ENCODE measurements around the gene CYB561D2.

CYB561D2 gene

GRCh38 chr3:50323614-50324199, 27.0 kb upstream of the CYB561D2 start:
- no peak for DNase-seq (ENCODE audit: low spot score)

DNA sequence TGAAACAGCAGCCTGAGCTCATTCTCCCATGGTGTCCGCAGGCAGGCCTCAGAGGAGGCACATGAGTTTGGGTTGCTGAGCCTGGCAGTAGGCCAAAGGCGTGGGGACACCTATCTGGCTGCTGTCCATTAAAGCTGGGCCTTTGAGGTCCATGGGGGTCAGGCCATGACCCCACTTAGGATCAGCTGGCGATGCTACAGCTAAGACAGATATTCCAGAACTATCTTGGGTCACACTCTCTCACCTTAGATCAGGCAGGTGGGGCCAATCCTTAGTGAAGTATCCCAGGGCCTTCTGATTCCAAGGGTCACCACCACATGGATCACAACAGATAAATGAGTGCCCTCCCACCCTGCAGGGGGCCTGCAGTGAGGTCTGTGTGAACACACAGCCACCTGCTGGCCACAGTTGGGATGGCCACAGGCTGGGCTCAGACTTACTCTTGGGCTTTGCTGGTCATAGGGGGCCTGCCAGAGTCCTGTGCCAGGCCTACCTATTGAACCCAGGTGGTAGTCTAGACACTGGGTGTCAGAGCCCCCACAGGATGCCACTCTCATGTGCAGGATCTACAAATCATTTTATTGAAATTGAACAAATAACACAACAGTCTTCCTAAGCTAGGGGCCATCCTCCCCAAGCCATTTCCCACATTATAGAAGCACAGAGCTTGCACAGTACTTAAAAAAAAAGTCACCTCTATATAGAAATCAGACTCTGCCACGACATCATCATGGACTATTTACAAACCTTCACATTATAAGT, 26.1 kb upstream of the CYB561D2 start:
- DNase-seq (ENCODE audit: low spot score), result peak; percentile 63

DNA sequence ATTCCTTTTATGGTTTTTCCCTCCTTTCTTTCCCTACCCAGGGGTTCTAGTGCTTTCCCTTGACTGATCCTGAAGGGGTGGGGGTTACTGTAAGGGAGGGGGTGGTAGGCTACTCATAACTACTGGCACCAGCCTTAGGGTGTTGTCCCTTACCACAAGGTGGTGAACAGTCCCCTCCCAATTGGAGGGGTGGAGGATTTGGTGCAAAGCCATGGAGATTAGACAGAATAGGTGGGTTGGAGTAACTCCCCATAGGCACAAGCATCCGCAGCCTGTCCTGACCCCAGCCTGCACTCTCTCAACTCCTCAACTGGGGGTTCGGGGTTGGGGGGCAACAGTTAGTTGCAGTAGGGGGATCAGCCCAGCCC, 25.6 kb upstream of the CYB561D2 start:
- no peak for DNase-seq (ENCODE audit: low spot score)

DNA sequence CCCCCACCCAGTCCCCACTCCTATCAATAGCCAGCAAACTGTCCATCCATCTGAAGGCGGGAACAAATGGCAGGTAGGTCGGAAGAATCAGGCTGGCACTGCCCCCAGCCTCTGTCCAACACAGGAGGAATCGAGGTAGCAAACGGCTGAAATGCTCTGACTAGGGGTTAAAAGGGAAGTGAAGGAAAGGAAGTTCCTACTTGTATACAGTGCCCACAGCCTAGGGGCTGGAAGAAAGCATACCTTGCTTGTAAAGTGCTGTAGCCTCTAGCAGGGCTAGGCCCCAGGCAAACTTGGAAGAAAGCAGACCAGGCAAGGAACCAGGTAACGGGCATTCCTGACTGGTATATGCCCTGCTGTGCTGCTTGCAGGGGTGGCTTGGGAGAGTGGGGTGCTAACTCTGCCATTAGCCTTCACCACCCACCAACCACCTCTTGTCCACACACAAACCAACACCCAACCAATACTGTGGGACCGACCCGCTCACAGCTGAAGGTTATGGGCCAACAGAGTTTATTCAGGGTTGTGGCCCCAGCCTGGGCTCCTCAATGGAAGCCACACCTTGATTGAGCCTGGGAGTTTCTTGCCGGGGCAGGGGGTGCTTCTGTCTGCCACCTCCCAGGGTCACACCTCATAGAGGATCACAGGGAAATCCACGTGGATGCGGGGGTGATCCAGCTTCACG, 25.0 kb upstream of the CYB561D2 start:
- no peak for DNase-seq (ENCODE audit: low spot score)

GRCh38 chr3:50326182-50326541, 24.5 kb upstream of the CYB561D2 start:
- DNase-seq (ENCODE audit: low spot score), result no peak

- no peak for DNase-seq (ENCODE audit: low spot score)
These were observed 23.5 kb upstream of the CYB561D2 start for GRCh38 chr3:50327129-50327528.

GRCh38 chr3:50327943-50328691, 22.5 kb upstream of the CYB561D2 start, which contains the start of gene TUSC2:
TUSC2 (minus strand) TSS chr3:50328223; CDS start chr3:50328099, 124 bp downstream.
- peak; percentile 95 for DNase-seq (ENCODE audit: low spot score)

- no peak for DNase-seq (ENCODE audit: low spot score)
These were observed 20.3 kb upstream of the CYB561D2 start for GRCh38 chr3:50330330-50330729.

DNA sequence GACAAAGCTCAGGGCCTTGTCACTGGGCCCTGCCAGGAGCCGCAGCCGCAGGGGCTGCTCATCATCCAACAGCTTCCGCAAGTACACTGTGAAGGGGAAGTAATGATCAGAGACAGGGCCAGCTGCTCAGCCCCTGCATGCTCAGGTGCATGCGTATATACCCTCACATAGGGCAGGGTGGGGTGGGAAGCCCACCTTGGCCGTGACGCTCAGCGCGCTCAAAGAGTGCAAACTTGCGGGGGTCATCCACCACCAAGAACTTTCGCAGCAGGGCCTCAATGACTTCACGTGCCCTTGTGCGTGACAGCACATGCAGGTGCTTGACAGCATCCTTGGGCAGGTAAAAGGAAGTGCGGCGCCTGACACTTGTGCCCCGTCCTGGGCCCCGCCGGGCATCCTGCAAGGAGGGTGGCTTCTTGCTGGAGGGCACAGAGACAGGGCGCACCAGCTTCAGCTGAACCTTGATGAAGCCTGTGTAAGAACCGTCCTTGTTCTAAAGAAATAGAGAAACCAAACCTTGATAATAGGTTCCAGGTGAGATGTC, 19.2 kb upstream of the CYB561D2 start:
- no peak for DNase-seq (ENCODE audit: low spot score)

GRCh38 chr3:50333744-50334328, 16.8 kb upstream of the CYB561D2 start:
- no peak for DNase-seq (ENCODE audit: low spot score)

DNA sequence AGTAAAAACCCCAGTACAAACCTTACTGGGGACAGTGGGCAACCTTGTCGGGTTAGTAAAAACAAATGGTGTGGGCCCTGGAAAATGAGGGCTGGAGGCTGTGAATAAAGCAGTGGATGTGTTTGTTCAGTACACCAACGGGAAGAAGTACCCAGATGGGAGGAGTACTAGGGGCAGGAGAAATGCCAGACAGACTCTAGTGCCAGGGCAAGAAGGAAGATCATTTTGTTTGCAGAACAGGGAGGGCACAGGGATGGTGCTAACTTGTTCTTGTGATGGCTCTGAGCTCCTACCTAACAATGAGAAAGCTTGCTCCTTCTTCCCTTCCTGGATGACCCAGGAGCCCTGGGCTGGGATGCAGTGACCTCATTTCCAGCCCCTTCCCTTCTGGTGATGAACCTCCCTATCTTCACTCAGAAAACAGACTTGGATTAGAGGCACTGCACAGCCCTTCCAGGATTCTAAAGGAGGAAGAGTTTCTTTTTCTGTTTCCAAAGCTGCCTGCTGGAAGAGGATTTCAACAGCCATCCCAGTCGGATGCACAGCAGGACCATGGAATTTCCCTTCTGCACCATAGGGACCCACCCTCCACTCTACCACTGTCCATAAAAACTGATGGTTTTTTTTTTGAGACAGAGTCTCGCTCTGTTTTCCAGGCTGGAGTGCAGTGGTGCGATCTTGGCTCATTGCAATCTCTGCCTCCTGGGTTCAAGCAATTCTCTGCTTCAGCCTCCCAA, 16.2 kb upstream of the CYB561D2 start:
- DNase-seq (ENCODE audit: low spot score), result no peak

DNA sequence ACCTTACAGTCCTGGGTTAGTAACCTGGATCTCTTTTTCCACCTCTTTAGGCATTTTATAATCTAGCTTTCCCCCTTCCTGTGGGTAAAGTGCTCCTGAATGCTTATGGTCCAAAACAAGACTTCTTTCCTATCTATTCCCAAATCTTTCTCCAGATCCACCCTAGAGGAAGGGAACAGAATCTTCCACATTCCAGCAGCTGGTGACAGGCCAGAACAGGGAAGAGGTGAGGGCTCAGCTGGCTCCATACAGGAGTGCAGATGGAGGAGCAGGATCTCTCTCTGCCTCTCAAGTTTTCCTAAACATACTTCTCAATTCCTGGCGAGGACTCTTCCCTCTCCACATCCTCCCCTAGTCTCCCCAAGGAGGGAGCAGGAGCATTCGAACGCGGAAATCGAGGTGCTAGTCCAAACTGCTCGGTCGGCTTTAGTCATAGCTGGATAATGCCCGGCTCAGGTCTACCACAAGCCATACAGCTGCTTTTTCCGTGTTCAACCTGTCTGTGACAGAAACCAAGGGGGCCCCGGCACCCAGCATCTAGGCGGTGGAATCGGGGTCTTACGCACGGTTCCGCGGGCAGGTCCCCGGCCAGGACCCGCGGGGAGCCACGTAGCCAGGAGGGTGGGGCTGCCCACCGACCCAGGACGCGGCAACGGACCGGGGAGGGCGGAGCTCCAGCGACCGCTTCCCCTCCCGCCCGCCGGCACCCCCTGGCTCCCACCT, 14.0 kb upstream of the CYB561D2 start:
- DNase-seq (ENCODE audit: low spot score), result no peak

DNA sequence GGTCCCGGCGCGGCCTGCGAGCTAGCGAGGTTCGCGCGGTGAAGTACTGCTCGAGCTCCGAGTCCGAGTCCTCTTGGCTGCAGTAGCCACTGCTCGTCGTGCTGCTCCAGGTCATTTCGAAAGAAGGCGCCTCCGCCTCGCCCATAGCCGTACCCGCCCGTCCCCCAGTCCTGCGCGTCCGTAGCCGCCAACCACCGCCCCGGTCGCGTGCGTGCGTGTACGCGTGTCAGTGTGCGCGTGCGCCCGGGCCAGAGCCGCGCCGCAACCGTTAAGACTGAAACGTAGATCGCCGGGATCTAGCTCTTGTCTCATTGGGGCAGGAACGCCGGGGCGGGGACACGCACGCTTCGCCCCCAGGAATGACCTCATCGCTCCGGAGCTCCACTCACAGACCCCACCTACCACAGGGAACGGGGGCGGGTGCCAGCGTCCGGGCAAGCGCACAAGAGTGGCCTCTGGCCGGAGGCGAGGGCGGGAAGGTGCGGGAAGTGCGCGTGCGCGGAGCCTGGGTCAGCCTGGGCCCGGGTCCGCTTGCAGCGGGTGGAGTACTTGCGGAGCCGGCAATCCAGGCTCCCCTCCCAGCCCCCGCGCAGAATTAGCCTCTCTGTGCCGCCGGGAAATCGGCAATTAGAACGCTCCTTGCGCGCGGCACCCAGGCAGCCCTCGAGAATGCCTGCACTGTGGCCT, 13.3 kb upstream of the CYB561D2 start:
- DNase-seq (ENCODE audit: low spot score), result peak; percentile 99

- DNase-seq (ENCODE audit: low spot score), result no peak
These were observed 11.7 kb upstream of the CYB561D2 start for GRCh38 chr3:50338965-50339364.

DNA sequence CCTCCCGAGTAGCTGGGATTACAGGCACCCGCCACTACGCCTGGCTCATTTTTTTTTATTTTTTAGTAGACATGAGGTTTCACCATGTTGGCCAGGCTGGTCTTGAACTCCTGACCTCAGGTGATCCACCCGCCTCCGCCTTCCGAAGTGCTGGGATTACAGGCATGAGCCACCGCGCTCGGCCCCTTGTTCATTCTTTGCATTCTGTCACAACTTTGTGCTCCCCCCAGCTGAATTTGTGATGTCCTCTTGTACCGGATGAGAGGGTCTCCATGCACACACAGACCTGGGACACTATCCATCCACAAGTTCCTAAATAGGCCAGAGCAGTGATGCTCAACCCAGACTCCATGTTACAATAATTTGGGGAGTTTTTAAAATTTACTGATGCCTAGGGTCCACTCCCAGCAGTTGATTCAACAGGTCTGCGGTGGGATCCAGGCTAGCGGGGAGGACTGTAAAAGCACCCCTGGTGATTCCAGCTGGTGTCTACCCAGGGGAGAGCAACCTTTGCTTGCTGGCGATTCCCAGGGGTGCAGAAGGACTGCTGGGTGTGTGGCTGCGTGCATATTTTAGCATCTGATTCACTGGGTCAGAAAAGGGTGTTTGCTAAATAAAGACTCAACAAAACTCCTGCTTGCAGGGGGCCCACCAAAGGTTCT, 11.0 kb upstream of the CYB561D2 start:
- no peak for DNase-seq (ENCODE audit: low spot score)

DNA sequence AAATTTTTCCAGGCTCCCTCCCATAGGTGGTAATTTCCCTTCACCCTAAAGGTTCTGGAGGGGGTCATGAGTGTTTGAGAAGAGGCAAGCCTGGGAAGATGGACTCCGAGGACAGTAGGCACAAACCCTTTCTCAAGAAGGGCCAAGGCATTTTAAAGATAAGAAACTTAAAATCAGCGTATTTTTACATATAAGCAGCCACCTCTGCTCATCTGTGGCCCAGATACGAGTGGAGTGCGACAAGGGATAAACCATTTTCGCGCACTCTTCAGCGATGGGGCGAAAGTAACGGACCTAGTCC, 10.6 kb upstream of the CYB561D2 start:
- no peak for DNase-seq (ENCODE audit: low spot score)

GRCh38 chr3:50340448-50341329, 10.0 kb upstream of the CYB561D2 start, which contains the start of gene RASSF1:
RASSF1 (minus strand) TSS chr3:50340836; CDS start chr3:50340805, 31 bp downstream.
- peak; percentile 52 for DNase-seq (ENCODE audit: low spot score)

DNA sequence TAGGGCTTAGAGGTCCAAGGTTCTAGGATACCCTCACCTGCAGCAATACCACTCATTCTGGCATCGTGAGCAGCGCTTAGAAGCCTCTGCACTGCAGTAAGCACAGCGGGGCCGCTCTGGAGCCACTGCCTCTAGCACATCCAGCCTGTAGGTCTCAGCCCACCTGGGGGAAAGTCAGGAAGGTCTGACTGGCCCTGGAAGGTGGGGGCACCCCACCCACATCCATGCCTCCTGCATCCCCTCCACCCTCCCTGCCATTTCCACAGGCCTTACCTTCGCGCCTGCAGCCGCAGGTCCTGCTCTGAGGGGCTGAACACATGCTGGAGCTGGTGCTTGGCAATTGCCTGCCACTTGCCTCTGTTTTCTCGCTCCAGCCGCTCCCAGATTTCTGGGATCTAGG, 9.1 kb upstream of the CYB561D2 start:
- DNase-seq (ENCODE audit: low spot score), result no peak

Measured in SW480 (cell line).